Small intestine (tissue), 7 donors: ENCODE results near the gene MYLK. TPM values are rescaled to one million over a fixed set of nuclear protein-coding genes. Genes with fewer than 3 reads are reported as not detected.

Source experiments
- DNase-seq, 2 donors: peaks; one replicate each; pipeline versions ENCODE4 v3.0.0 to v3.0.0-alpha.2; 2013
- FAIRE-seq: peaks from 2 replicates; lab custom pipeline; 2012; peaks lifted over from hg19 to GRCh38; lab: Jason Lieb, UNC
- H3K27ac ChIP-seq, 3 donors: one replicate each; pipeline ENCODE4 v1.5.1; 2013; ENCODE audit warnings: low read length in 2 of 3, mild to moderate bottlenecking in 2 of 3, control low read depth in 1 of 3, inconsistent platforms in 1 of 3, low read depth in 1 of 3, moderate library complexity in 1 of 3
- H3K27me3 ChIP-seq, 3 donors: one replicate each; pipeline ENCODE4 v1.6.1; 2013; ENCODE audit warnings: low read length in 3 of 3, inconsistent platforms in 1 of 3; ENCODE audit not compliant: control insufficient read depth in 3 of 3, insufficient read depth in 3 of 3
- H3K36me3 ChIP-seq, 3 donors: one replicate each; pipeline ENCODE4 v1.6.1; 2013; ENCODE audit warnings: low read length in 3 of 3, inconsistent platforms in 1 of 3, low read depth in 1 of 3, mild to moderate bottlenecking in 1 of 3, moderate library complexity in 1 of 3; ENCODE audit not compliant: control insufficient read depth in 3 of 3, insufficient read depth in 2 of 3
- H3K4me1 ChIP-seq, 3 donors: one replicate each; pipeline ENCODE4 v1.6.1; 2013; ENCODE audit warnings: low read length in 2 of 3, inconsistent platforms in 1 of 3, low read depth in 1 of 3, mild to moderate bottlenecking in 1 of 3, moderate library complexity in 1 of 3; ENCODE audit not compliant: control insufficient read depth in 3 of 3, insufficient read depth in 2 of 3
- H3K4me3 ChIP-seq, 3 donors: one replicate each; pipeline ENCODE4 v1.5.1; 2013; ENCODE audit warnings: low read length in 3 of 3, control low read depth in 1 of 3, inconsistent platforms in 1 of 3, low read depth in 1 of 3, mild to moderate bottlenecking in 1 of 3, moderate library complexity in 1 of 3
- H3K9me3 ChIP-seq, 2 donors: one replicate each; pipeline ENCODE4 v1.6.1; 2013; ENCODE audit warnings: low read depth in 1 of 2, low read length in 1 of 2; ENCODE audit not compliant: control insufficient read depth in 2 of 2, insufficient read depth in 1 of 2
- WGBS, 3 donors: extraction: QIAGEN DNeasy Blood & Tissue Kit; methylation state at CpG; one replicate each; pipeline ENCODE4 v1.1.7; 2013; 5-methylcytosine and 5-hydroxymethylcytosine counted together
- polyA plus RNA-seq, 4 donors: library from polyadenylated mRNA; stranded (reverse) in 3 of 4; unstranded in 1 of 4; fragments of 200-250 nt in 3 of 4; fragments of 120-200 nt in 1 of 4; gene quantifications; one replicate each; pipeline versions ENCODE4 v1.2.1 to v1.2.3, GENCODE V29; 2013
- donor health status: healthy with polysubstance abuse.
- donor health status: control.
- donor health status: control.
- donor health status: Bipolar disorder and iron deficiency.
- donor health status: healthy.

Gene MYLK
- polyA plus RNA-seq, 4 donors: 2.2 to 51.5 (median 24.5) TPM

DNA sequence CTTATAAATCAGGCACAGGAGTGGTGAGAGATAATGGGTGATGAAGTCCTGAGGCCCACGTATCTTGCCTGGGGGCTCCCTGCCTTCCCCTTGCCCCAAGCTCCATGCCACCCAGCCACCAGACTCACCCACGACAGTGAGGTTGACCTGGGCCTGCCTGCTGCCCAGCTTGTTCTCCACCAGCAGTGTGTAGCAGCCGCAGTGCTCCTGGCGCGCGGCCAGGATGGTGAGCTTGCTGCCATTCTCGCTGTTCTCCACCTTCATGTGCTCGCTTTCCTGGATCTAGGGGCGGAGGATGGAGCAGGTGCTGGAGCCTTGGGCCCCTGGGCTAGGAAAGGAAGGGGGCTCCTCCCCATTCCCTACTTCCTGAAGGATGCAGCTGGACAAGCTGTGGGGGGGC, 220.2 kb downstream of the MYLK start:
- DNase-seq (no peak), FAIRE-seq (no peak)
- Histone ChIP-seq H3K36me3 (peaks cover 0 to 28% (median 0%) of the 10 kb centered on the region in 3 donors), H3K4me3 (no peak overlapping the region), H3K9me3 (no peaks in the 10 kb centered on the region), H3K27ac (no peak overlapping the region), H3K4me1 (peaks cover 1 to 9% (median 8%) of the 10 kb centered on the region in 3 donors), H3K27me3 (no peaks in the 10 kb centered on the region)
- 66 to 76% (median 74%) methylated on average over 9 of the region's 9 CpGs for WGBS, 3 donors

DNA sequence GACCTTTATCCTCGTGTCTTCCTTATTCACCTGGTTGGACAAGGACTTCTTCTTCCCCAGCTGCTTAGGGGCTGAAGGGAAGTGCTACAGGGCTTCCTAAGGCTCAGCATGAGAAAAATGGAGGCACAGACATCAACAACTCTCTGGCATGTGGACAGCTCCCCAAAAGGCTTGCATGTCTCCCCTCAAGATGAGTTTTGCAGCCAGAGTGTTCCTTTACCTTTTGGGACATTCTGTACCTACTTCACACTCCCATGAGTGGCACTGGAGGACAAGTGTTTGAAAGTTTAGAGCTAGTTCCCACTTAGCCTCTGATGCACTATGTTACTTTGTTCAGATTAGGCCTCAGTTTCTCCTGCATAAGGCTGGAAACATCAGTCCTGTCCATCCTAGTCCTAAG, 222.2 kb downstream of the MYLK start:
- DNase-seq (no peak), FAIRE-seq (no peak)
- Histone ChIP-seq H3K4me3 (no peak overlapping the region), H3K36me3 (peaks cover 0 to 27% (median 0%) of the 10 kb centered on the region in 3 donors), H3K27ac (peak overlapping the region in 2 of 3 donors; percentile 69 to 70), H3K9me3 (no peaks in the 10 kb centered on the region), H3K4me1 (peaks cover 1 to 26% (median 20%) of the 10 kb centered on the region in 3 donors), H3K27me3 (no peaks in the 10 kb centered on the region)
- WGBS, 3 donors: 25 to 35% (median 31%) methylated on average over 1 of the region's 1 CpG

DNA sequence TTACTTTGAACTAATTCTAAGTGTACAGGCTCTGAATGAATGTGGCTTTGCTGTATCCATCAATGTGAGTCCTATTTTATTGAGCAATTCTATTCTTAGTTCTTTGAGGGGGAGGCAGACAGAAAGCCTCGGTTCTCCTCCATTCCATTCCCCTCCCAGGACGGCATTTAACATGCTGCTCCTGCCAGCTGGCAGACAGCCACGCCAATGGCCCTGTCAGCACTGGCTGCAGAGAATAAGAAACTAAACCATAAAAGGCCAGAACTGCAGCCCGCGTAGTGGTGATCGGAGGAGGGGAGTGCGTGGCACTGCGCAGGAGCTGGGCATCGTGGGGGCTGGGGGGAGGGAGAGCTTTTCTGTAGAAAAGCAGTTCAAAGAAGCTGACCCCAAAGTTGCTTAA, 223.2 kb downstream of the MYLK start:
- Histone ChIP-seq H3K27ac (peak overlapping the region in 2 of 3 donors; percentile 69 to 70), H3K9me3 (no peaks in the 10 kb centered on the region), H3K4me1 (peaks cover 1 to 33% (median 20%) of the 10 kb centered on the region in 3 donors), H3K27me3 (no peaks in the 10 kb centered on the region), H3K4me3 (no peak overlapping the region), H3K36me3 (peaks cover 0 to 20% (median 0%) of the 10 kb centered on the region in 3 donors)
- DNase-seq (peak; percentile 57 to 66), FAIRE-seq (no peak)
- WGBS, 3 donors: 4 to 30% (median 15%) methylated on average over 9 of the region's 9 CpGs

DNA sequence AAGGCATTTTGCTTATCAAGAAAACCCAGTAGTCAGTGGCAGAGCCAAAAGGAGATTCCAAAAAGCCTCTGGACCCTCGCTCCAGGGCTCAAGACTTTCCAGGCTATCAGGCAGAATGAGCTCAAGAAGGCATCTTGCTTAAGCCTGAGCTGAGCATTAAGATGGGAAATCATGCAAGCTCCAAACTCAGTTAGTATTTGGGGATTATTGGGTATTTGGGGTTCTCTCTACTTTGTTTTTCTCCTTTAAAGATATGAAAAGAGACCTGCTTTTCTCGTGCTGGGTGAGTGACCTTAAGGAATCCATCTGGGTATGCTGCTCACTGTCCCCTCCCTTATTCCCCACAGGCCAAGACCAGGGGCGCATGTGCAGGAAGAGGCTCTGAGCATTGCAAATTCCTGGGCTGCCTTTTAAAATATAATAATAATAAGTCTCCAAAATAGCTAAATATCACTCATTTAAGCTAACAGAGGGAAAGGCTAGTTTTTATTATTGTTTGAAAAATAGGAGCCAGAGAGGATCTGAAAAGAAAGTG, 223.9 kb downstream of the MYLK start:
- Histone ChIP-seq H3K4me1 (peaks cover 1 to 34% (median 20%) of the 10 kb centered on the region in 3 donors), H3K4me3 (no peak overlapping the region), H3K27me3 (no peaks in the 10 kb centered on the region), H3K36me3 (peaks cover 0 to 20% (median 0%) of the 10 kb centered on the region in 3 donors), H3K9me3 (no peaks in the 10 kb centered on the region), H3K27ac (peak overlapping the region in 2 of 3 donors; percentile 21 to 31)
- no peak for DNase-seq
- WGBS, 3 donors: 63 to 69% (median 69%) methylated on average over 3 of the region's 3 CpGs
- no peak for FAIRE-seq

DNA sequence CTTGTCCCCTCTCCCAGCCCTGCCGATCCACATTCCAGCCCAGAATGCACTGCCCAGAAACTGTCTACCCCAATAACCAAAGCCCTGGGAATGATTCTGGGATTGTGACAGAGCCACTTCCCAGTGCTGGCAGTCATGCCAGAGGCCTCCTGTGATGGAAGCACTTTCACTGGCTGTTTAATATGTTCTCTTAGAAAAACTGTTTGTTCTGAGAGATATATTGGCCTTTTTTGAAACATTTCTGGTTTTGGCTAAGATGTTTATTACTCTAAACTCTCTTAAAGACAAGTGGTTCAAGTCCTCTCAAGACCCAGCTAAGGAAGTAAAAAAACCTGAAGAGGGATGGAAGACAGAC, 225.3 kb downstream of the MYLK start:
- Histone ChIP-seq H3K4me3 (no peak overlapping the region), H3K4me1 (peaks cover 1 to 34% (median 20%) of the 10 kb centered on the region in 3 donors)

DNA sequence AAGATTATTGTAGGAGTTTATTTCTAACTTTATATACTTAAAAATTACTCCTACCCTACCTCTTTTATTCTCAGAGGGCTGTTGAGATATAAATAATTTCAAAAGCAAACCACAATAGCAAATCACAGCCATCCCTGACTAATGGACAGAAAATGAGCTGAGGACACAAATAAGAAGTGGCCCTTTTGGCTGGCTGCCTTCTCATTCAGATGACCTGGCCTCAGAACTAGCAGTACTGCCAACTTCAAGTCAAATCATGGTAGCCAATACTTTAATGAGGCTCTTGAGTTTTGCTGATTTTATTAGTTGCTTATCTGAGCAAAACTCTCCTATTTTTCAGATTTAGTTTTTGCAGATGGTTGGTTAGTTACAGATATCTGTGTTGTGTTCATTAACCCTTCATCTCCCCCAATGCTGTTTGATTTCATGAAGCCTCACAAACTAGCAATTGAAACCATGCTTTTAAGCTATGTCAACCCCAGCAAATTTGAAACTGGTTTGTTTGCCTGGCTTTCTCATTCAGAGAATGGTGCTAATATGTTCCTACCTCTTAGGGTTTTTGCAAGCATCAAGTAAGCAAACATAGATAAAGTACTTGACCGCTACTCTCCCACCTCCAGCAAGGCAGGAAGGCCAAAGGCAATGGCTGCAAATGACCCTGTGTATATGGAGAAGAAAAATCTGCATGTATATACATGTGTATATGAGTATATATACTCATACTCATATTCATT, 225.8 kb downstream of the MYLK start:
- DNase-seq: no peak
- Histone ChIP-seq H3K4me3 (no peak overlapping the region), H3K4me1 (peaks cover 1 to 38% (median 20%) of the 10 kb centered on the region in 3 donors), H3K27ac (peak overlapping the region in 2 of 3 donors; percentile 25 to 66), H3K27me3 (no peaks in the 10 kb centered on the region), H3K36me3 (peaks cover 0 to 14% (median 0%) of the 10 kb centered on the region in 3 donors), H3K9me3 (no peaks in the 10 kb centered on the region)
- FAIRE-seq: no peak
- 79 to 88% (median 86%) methylated on average over 1 of the region's 1 CpG for WGBS, 3 donors

More for the DNA sequence above, 225.3 kb downstream of the MYLK start:
- FAIRE-seq: no peak
- H3K36me3 ChIP-seq: peaks cover 0 to 16% (median 0%) of the 10 kb centered on the region in 3 donors
- peak overlapping the region in 2 of 3 donors; percentile 4 to 25 for H3K27ac ChIP-seq
- H3K9me3 ChIP-seq: no peaks in the 10 kb centered on the region
- no peaks in the 10 kb centered on the region for H3K27me3 ChIP-seq
- no peak for DNase-seq
- 60 to 89% (median 88%) methylated on average over 1 of the region's 1 CpG for WGBS, 3 donors

DNA sequence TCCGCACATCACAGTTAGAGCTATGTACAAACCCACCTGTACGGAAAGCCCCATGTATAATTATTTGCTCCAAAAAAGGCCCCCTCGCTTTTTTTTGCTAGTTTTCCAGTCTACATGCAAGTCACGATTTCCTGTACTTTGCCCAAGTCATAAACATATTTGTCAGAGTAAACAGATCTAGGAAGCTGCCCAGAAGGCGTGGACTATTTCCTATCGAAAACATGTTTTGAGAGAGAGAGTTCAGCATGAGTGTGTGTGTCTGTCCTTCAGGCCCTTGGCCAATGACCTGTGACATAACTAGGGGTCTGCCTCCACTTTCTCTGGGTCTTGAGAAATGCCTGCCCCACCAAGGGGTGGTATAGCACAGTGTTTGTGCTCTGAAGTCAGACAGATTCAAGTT, 226.6 kb downstream of the MYLK start:
- WGBS, 3 donors: 12 to 45% (median 29%) methylated on average over 6 of the region's 6 CpGs
- Histone ChIP-seq H3K27me3 (no peaks in the 10 kb centered on the region), H3K4me3 (no peak overlapping the region), H3K27ac (peak overlapping the region in 2 of 3 donors; percentile 66 to 78), H3K9me3 (no peaks in the 10 kb centered on the region), H3K4me1 (peaks cover 1 to 45% (median 20%) of the 10 kb centered on the region in 3 donors), H3K36me3 (peaks cover 0 to 14% (median 0%) of the 10 kb centered on the region in 3 donors)
- peak; percentile 82 to 87 for DNase-seq
- FAIRE-seq: no peak

DNA sequence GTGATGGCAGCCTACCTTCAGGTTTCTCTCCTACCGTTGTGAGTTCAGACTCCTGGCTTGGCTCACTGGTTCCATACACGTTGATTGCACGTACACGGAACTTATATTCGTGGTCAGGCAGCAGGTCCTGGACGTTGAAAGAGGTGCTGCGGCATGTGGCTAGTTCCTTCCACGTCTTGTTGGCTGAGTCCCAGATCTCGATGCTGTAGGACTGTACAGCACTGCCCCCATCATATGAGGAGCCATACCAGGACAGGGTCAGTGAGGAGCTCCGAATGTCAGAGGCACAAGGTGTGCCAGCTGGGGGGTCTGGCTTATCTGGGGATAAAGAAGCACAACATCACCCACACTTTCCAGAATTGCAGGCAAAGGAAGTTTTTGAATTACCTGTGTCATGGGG, 227.0 kb downstream of the MYLK start:
- H3K4me1 ChIP-seq: peaks cover 1 to 47% (median 20%) of the 10 kb centered on the region in 3 donors
- no peak overlapping the region for H3K4me3 ChIP-seq
- H3K9me3 ChIP-seq: no peaks in the 10 kb centered on the region
- peak in 1 of 2 donors; percentile 8 for DNase-seq
- no peak for FAIRE-seq
- 41 to 74% (median 53%) methylated on average over 10 of the region's 10 CpGs for WGBS, 3 donors
- H3K36me3 ChIP-seq: peaks cover 0 to 14% (median 0%) of the 10 kb centered on the region in 3 donors
- no peaks in the 10 kb centered on the region for H3K27me3 ChIP-seq
- H3K27ac ChIP-seq: peak overlapping the region in 2 of 3 donors; percentile 63 to 66
